HG02943 (cell line): Measurements from ENCODE around the gene PSMD1.
"Not testable (repeated sequence)": the region's sequence is repeated elsewhere in the genome, so short reads cannot be mapped to it uniquely, and the experiment has no call there.

ENCODE experiments used
- ATAC-seq: cut with Tn5 transposase; IDR thresholded peaks from one replicate; pipeline ENCODE4 v1.9.1; 2021; ENCODE audit warnings: mild to moderate bottlenecking, low read depth, moderate library complexity; ENCODE audit not compliant: unreplicated experiment

PSMD1 gene

DNA sequence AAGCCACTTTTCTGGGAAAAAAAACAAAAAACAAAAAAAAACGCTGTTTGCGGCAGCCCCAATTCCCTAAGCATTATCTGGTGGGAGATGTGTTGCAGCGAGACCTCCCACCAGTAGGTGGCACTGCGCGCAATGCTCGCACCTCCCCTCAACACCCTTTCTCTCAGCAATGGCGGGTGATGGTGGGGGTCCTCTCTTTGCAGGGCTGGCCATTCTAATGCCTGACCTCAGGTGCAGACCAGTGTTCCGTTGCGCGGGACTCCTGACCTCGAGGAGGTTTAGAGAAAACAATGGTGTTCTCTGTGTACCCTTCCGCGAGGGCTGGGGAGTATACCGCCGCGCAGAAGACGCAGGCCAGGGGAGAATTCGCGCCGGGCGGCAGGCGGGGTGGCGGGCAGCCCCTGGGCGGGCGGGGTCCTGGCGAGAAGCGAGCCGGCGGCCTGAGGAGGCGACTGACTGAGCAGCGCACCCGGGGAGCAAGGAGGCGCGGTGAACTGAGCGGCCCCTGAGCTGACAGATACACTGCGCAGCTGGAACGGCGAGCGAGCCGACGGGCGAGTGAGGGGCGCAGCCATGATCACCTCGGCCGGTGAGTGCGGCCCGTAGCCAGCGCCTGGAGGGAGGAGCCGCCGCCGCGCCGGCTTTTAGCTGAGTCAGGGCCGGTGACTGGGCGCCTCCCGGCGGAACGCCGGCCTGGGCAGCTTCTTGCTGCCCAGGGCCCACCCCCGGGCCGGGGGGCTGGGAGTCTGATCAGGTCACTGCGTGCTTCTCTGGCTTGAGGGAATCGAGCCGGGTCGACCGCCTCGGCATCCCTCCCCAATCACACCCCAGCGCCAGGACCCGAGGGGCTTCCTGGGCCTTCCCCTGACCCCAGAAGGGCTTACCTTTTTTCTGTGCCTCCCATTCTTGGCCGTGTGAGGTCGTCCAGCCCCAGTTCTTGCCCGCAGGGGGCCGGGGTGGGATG lies at the start of gene PSMD1:
Gene PSMD1, plus strand, starts transcription at position 415 of the 964 bp plus-strand sequence. Its CDS starts 159 bp downstream, at position 574.
- ATAC-seq, result peak; percentile 75

DNA sequence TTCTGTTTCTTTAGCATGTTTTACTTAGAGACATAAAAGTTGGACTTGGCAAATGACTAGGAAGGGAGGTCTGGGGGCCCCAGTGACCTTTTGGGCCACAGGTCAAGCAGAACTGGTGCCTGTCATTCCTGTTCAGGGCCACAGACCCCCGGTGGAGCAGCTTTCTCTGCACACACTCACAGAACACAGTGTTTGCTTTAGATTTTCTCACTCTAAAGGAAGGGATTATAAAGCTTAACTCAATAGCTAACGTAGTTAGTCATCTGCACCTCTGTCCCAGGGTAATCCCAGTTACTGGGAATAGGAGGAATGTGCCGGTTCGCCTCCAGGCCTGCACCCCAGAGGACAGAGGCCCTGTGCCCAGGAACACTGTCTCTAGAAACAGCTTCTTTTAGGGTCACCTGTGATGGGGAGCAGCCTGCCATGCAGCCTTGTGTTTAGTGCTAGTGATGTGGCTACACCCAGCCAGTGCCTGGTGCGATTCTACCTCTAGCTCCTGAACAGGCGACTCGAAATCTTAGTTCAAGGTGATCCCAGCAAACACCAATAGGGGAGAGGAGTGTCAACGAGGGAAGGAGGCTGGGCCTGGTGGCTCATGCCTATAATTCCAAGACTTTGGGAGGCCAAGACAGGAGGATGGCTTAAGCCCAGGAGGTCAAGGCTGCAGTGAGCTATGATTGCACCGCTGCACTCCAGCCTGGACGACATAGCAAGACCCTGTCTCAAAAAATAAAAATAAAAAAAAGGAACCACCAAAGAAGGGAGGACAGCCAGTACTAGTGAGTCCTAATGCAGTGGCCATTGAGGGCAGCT lies 49.2 kb upstream of the PSMD1 start:
- no peak for ATAC-seq

DNA sequence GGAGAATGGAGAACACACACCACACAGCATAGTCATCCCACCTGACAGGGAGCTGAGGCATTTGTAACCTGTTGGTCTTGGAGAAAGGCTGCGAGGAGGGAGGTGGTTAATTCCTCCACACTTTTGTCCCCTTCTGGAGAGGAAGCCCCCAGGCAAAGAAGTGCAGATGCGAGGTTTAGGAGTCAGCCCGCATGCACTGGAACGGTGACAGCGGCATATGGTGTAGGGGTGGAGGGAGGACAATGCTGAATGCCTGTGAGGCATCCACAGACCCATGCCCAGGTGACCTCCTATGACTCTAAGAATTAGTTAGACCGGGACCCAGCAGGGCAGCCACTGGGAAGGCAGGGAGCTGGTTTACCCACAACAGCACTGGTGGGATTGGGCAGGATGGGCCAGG lies 48.5 kb upstream of the PSMD1 start:
- ATAC-seq, result no peak

DNA sequence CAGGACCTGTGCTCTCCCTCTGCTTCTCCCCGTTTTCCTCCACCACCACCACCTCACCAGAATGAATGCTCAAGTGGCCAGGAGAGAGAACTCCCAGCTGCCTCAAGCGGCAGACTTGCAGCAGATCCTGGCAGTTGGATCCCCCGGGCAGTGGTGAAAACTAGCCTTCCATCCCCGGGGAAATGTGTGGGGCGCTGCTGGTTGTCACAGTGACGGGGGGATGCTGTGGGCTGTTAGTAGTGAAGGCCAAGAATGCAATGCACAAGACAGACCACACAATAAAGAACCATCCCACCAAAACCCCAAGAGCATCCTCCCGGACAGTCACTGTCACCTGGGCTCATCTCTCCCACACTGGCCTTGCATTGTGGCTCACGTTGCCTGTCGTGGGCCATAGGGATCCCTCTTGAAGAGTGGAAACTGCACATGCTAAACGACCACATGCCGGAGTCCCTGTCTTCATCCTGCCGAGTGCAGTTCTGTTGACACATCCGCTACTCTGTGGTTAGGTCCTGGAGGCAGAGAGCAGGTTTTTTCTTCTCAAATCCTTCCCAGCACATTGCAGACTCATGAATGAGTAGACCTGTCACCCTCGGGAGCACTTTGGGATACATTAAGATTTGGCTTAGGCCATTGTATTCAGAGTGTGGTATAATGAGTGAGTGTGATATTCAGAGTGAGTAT lies 47.3 kb upstream of the PSMD1 start:
- no peak for ATAC-seq

DNA sequence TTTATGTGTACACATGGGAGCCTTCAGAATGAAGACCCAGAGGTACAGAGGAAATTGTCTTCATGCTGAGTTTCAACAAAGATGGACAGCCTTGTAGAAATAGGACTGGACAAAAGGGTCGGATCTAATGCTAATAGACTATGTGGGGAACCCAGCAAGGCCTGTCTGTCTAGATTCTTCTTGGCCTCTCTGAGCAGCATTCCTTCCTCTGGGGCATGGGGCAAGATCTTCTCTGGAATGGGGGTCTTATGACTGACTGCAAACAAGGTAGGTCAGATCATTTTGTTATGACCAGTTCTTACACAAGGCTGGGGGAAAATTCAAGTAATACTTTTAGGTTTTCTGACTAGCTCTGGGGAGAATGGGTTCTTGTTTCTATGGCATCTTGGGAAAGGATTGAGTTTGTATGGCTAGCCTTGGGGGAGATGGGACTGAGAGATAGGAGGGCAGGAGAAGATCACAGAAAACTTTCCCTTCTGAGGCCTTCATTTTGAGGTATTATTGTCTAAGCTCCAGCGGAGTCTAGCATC lies 46.4 kb upstream of the PSMD1 start:
- no peak for ATAC-seq

DNA sequence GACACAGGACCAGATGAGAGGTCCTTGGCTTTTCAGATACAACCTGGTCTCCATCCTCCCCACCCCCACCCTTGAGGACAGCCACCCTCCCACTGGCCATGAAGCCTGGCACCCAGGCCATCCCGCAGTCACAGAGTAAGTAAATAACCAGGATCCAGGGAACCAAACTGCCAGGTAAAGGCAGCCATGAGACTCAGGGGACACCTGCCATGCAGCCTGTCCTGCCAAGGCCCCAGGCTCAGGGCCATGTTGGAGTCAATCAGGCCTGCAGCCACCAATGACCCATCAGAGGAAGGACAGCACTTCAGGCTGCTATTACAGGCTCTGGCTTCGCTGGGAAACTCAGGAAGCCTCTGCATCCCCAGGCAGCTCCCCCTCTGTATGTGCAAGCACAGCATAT lies 45.1 kb upstream of the PSMD1 start:
- no peak for ATAC-seq

DNA sequence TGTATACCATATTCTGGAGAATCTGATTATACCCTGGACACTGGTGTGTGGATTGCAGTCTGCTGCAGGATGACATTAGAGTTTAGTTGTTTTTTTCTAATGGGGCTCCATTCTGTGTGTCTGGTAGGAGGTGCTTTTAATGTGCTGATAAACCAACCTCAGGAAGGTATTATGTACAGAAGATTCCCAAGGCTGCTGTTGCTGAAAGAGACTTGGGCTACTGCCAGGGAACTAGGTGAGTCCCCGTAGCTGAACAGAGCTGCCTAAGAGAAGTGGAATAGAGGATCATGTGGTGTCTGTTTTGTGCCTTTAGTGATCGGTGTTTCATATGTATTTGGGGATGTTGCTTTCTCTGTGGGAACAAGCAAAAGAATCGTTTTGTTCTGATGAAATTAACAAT lies 44.2 kb upstream of the PSMD1 start:
- ATAC-seq, result no peak

DNA sequence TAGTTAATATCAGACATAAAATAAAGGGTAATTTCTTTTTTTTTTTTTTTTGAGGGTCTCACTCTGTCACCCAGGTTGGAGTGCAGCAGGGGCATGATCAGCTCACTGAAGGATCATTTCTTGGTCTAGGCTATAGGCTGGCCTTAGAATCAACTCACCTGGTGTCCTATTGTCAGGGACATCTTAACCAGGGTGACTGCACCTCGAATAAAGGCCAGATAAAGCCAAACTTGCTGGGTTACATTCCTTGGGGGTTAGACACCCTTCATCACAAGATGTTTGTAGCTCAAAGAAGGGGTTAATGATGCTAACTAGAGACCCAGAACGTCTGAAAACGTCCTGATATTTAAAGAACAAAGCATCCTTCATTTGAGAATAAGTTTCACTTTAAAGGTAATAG lies 42.8 kb upstream of the PSMD1 start:
- no peak for ATAC-seq

DNA sequence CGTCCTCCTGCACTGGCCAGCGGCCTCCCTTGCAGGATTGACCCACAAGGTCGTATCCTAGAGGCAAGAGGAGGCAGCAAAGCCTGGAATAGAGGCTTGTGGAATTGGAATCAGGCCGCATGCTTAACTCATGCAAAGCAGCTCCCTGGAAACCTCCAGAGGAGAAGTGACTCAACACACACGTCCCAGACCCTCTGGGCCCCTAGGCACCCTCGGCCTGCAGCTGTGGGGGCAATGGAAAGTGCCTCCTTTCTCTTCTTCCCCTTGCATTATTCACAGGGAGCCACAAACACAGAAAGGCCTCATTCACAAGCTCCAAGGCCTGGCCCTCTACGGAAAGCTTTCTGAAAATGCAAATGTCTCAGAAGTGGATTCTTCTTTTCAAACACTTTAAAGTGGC lies 41.2 kb upstream of the PSMD1 start:
- no peak for ATAC-seq

DNA sequence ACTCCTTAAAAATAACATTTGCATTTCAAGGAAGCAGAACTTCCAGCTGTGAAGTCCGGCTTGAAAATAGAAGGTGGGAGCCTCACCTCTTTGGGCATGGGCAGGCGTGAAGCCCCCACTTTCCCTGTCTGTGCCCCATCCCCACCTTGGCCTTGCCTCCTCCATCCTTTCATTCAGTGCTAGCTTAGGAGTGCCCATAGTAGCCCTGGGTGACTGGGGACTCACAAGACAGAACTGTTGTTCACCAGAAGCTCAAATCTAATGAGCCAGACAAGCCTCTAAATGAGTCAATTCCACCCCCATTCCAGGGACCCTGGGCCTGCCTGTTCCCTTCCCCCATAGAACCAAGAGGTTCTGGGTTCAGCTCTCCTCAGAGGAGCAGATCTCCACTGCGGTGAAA lies 40.7 kb upstream of the PSMD1 start:
- no peak for ATAC-seq

DNA sequence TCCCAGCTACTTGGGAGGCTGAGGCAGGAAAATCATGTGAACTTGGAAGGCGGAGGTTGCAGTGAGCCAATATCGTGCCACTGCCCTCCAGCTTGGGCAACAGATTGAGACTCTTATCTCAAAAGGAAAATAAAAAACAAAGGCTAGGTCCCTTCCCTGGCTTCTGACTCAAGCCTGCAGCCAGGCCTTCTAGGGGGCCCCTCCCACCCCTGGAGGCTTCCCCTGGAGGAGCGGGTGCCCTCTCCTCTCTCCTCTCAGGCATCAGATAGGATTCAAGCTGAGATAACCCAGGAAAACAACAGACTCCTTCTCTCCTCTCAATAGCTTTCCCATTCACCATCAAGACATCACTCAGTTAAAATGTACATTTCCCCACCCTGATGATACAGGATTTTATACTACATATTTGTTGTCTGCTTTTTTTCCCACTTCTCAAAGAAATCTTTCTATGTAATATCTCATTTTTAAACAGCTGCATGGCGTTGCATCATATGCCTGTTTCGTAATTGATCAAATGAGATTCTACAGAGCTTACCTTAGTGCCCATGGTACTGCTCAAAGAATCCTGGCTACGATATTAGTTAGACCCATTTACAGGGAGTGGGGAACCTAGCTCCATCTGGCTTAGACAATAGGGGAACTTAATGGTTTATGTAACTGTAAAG lies 40.0 kb upstream of the PSMD1 start:
- no peak for ATAC-seq

DNA sequence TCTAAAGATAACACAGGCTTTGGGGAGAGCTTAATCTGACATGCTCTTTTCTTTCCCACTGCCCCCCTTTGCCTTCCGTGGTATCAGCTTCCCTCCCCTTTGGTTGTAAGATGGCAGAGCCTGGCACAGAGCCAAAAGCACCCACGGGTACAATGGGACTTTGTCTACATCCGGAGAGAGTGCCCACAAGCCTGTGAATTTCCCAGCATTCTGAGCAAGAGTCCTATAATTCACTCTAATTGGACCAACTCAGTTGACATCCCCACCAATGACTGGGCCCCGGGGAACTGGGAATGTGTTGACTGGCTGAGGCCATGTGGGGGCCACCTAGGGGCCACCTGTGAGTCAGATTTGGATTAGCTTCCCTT lies 39.5 kb upstream of the PSMD1 start:
- no peak for ATAC-seq

DNA sequence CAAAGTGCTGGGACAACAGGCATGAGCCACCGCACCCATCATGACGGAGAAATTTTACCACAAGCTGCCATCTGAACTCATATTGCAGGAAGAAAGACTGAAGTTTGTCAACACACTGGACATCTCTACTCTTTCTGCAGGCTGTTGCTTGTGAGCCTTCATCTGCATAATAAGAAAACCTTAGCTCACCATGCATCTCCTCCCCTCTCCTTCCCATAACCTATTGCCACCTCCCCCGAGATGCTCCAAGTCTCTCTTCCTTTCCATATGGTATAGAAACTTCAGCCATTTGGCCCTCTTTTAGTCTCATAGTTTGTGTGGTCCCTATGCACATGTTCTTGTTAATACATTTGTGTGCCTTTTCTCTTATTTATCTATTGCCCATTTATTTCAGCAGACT lies 38.5 kb upstream of the PSMD1 start:
- ATAC-seq, result no peak

DNA sequence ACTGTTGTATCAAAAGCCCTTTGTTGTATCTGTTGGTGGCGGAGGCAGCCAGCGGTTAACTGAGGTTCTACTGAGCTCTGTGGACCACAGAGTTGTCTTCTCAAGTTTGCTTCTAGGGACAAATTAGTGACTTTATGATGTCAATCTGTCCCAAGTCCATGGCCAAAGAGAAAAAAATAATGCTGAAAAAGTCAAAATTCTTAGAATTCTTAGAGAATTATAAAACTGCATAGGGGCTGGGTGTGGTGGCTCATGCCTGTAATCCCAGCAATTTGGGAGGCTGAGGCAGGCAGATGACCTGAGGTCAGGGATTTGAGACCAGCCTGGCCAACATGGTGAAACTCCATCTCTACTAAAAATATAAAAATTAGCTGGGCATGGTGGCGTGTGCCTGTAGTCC lies 31.6 kb upstream of the PSMD1 start:
- not testable (repeated sequence) for ATAC-seq

DNA sequence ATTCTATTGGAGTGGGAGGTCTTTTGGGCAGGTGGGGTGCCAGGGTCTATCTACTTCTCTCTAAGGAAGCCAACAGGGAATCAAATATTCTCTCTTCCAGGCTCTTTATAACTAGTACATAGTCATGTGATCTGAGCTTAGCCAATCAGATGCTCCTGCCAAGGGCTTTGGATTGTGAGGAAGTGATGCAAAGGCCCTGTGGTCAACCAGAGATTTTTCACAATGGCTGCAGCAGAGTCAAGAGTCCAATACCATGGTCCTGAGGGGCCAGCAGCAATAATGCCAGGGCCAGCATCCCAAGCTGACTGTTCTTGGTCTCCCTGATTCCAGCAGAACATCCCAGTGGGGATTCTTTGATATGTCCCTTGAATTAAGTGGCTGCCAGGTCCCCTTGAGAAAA lies 27.8 kb upstream of the PSMD1 start:
- ATAC-seq, result no peak

DNA sequence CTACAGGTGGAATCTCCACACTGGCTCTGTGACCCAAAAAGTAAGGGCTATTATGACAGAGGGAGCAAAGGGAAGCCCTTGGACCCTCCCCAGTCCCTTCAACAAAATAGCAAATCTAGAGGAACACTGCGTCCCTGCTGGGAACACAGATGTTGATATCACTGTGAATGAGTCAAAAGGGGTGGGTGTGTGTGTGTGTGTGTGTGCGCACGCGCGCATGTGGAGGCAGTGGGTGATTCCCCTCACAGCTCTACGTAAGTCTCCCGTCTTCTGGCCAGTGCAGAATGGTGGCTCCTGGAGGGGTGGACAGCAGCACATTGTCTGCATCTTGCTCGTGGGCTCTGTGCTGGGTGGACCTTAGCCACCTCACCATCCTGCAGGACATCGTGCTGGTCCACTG lies 27.1 kb upstream of the PSMD1 start:
- no peak for ATAC-seq

DNA sequence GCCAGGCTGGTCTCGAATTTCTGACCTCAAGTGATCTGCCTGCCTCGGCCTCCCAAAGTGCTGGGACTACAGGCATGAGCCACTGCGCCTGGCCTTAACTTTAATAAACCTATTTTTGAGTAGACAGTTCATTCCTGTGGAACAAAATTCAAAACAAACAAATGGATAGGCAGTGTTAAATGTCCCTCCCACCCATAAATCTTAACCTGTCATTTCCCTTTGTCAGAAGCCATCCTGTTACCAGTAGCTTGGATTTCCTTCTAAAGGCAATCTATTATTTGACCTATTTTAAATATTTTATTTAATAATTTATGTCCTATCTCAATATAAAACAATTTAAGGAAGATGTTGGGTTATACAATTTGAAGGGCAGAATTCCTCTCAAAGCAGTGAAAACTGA lies 25.9 kb upstream of the PSMD1 start:
- no peak for ATAC-seq

DNA sequence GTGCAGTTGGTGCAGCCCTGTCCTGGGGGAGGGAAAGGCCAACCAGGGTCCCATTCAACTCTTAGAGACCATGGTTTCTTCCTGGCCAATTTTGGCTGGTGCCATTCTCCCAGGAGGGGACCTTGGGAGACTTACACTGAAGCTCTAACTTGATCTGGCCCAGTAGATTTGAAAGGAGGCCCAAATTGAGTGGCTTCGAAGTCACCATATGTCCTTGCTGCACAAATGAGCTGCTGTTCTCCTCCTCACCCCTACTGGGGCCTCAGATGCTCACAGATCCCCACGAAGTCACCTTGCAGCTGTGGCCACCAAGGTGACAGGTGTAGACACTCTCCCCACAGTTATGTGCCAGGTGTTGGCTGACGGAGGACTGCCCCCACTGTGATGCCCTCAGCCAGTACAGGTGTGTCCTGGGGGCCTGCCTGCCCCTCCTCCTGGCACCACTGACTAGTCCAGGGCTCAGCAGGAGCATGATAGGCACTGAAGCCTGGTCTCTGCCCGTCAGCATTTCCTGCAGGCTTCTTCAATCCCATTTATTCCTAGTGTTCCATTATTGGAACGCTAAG lies 24.0 kb upstream of the PSMD1 start:
- no peak for ATAC-seq

DNA sequence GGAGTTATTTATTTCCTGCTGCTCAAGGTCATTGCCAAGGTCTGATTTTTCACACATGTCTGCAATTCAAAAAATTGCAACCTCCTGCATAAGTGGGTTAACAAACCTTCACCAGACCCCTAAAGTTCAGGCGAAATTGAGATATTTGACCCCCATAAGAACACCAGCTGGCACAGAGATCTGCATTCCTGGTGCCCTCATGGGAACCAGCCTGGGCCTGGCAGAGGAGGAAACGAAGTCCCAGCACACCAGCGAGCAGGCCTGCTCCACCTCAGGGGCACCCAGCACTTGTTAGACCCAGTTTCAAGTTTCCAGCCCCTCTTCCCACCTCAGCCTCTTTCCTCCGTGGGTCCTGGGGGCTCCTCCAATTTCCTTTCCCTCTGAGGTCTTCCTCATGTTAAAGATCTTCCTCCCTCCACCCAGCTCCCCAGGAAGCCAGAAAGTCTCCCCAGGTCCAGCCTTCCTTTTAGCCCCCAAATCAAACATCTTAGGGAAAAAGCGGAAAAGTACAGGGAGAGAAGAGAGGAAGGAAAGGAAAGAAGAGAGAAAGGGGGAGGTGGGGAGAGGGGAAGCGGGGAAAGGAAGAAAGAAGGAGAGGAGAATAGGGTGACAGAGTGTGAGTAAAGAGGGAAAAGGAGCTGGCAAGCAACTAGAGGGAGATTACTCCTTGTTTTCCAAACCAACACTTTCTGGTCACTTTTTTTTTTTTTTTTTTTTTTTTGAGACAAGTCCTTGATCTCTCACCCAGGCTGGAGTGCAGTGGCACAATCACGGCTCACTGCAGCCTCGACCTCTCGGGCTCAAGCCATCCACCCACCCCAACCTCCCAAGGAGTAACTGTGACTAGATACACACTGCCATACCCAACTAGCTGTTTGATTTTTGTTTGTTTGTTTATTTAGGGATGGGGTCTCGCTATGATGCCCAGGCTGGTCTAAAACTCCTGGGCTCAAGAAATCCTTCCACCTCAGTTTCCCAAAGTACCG lies 23.2 kb upstream of the PSMD1 start:
- ATAC-seq, result no peak
